AG09309 (cell line): ENCODE results near the gene TAOK1.

ENCODE experiments used
- DNase-seq: peaks from one replicate; pipeline ENCODE4 v3.0.0-alpha.2; 2010; ENCODE audit warnings: low read depth
- H3K4me3 ChIP-seq: 2 replicates; pipeline ENCODE4 v1.5.1; 2011; ENCODE audit warnings: mild to moderate bottlenecking, low read depth, low read length, moderate library complexity; ENCODE audit not compliant: control insufficient read depth
- TF ChIP-seq, protein P1 (sequence below): IDR thresholded peaks from 2 replicates; pipeline ENCODE4 v1.5.1; 2011; ENCODE audit warnings: mild to moderate bottlenecking, low read depth, low read length, inconsistent platforms; ENCODE audit not compliant: insufficient read depth, control insufficient read depth; ENCODE audit errors: missing control alignments

TAOK1 gene

DNA sequence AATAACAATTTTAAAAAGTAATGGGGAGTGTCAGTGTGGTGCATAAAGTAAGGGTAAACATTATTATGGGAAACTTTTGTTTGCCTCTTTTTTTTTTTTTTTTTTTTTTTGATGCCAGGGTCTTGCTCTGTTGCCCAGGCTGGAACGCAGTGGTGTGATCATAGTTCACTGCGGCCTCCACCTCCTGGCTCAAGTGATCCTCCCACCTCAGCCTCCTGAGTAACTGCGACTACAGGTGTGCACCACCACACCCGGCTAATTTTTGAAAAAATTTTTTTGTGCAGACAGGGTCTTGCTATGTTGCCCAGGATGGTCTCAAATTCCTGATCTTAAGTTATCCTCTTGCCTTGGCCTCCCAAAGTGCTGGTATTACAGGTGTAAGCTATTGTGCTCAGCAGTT, 10.7 kb downstream of the TAOK1 start:
- no peak overlapping the region for H3K4me3 ChIP-seq
- no peak for DNase-seq
- TF ChIP-seq, protein P1, sequence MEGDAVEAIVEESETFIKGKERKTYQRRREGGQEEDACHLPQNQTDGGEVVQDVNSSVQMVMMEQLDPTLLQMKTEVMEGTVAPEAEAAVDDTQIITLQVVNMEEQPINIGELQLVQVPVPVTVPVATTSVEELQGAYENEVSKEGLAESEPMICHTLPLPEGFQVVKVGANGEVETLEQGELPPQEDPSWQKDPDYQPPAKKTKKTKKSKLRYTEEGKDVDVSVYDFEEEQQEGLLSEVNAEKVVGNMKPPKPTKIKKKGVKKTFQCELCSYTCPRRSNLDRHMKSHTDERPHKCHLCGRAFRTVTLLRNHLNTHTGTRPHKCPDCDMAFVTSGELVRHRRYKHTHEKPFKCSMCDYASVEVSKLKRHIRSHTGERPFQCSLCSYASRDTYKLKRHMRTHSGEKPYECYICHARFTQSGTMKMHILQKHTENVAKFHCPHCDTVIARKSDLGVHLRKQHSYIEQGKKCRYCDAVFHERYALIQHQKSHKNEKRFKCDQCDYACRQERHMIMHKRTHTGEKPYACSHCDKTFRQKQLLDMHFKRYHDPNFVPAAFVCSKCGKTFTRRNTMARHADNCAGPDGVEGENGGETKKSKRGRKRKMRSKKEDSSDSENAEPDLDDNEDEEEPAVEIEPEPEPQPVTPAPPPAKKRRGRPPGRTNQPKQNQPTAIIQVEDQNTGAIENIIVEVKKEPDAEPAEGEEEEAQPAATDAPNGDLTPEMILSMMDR: no peak

- TF ChIP-seq, protein P1: no peak
- DNase-seq: no peak
- H3K4me3 ChIP-seq: no peak overlapping the region
These were observed 11.1 kb downstream of the TAOK1 start for GRCh38 chr17:29401258-29401657.

DNA sequence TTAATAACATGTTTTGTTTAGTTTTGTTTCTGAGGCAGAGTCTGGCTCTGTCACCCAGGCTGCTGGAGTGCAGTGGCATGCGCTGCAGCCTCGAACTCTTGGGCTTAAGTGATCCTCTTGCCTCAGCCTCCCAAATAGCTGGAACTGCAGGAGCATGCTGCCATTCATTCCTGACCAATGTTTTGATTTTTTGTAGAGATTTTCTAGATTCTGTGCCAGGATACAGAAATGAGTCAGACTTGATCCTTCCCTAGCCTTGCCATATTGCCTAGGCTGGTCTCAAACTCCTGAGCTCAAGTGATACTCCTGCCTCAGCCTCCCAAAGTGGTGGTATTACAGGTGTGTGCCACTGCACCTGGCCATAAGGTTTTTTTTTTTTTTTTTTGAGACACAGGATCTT, 17.7 kb downstream of the TAOK1 start:
- TF ChIP-seq, protein P1: no peak

DNA sequence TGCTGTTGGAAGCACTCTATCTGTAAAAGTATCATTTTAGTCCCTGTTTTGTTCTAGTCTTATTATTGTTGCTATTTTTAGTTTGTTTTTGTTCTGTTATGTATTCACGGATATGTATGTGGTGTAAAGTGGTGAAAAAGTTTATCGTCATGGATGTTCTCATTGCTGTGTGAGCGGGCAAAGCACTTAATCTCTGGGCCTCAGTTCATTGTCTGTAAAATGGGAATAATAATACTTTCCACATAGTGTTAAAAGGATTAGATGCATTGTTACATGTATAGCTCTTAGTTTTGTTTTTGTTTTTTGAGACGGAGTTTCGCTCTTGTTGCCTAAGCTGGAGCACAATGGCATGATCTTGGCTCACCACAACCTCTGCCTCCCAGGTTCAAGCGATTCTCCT, 19.8 kb downstream of the TAOK1 start:
- no peak overlapping the region for H3K4me3 ChIP-seq
- TF ChIP-seq, protein P1: no peak
- DNase-seq: no peak

More for the DNA sequence above, 17.7 kb downstream of the TAOK1 start:
- DNase-seq: no peak
- H3K4me3 ChIP-seq: no peak overlapping the region

DNA sequence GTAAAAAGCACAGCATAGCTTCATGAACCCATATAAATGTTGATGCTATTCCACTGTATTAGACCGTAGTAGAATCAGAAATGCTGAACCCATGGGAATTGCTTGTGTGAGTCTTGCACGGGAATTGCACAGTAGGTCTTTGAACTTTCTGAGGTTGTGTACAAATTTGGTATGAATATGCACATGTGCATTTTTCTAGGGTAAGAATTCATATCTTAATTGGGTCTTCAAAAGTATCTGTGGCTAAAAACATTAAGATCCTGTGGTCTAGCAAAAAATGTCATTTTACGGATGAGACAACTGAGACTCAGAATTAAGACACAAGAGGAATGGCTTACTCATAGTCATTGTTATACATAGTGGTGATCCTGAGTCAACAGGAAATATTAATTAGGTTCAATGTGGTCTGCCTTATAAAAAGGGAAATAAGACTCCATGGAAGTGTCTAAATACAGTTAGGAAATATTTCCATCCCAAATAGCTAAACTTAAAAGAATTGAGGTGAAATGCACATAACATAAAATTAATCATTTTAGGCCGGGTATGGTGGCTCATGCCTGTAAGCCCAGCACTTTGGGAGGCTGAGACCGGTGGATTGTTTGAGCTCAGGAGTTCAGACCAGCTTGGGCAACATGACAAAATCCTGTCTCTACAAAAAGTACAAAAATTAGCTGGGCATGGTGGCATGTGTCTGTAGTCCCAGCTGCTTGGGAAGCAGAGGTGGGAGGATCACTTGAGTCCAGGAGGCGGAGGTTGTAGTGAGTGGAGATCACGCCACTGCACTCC, 22.8 kb downstream of the TAOK1 start:
- H3K4me3 ChIP-seq: no peak overlapping the region
- peak; percentile 76 for DNase-seq
- TF ChIP-seq, protein P1: no peak

GRCh38 chr17:29420128-29420527, 30.0 kb downstream of the TAOK1 start:
- H3K4me3 ChIP-seq: no peak overlapping the region
- no peak for DNase-seq
- TF ChIP-seq, protein P1: no peak

DNA sequence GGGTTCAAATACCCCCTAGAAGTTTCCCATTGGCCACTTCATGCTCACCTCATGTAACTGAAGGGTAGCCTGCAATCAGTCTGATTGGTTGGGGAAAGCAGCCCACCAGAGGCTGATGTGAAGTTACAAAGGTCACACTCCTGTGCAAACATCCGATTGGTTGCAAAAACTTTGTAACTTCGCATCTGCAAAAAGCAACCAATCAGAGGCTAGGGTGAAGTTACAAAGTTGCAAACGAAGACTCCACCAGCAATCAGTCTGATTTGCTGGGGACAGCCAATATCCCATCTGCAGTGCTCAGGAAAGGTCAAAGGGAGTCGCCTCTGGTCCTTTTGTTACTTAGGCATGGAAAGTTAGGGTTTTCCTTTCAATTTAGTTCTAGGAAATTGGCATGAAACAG, 40.1 kb downstream of the TAOK1 start:
- no peak overlapping the region for H3K4me3 ChIP-seq
- TF ChIP-seq, protein P1: no peak
- no peak for DNase-seq
